ENCODE measurements around the gene GABRR2. TPM values are rescaled to one million over a fixed set of nuclear protein-coding genes. Genes with fewer than 3 reads are reported as not detected.

Gene GABRR2
- total and polyA plus RNA-seq, 10 of the 15 experiments (the other 5 are each of a cell fraction or from before 2014, with no cell fraction given), result 0.16 to 0.72 (median 0.32) TPM; not detected in 2

- TF ChIP-seq ZZZ3 (IDR thresholded peaks at IDR 0.05; ENCODE audit: control insufficient read depth, insufficient read length, low read depth), result no peak
- TF ChIP-seq CREM (IDR thresholded peaks at IDR 0.05; ENCODE audit: low read depth), result no peak
- TF ChIP-seq BMI1 (IDR thresholded peaks at IDR 0.05; ENCODE audit: borderline replicate concordance), result no peak
- no peak for TF ChIP-seq RUNX3 (IDR thresholded peaks at IDR 0.05; ENCODE audit: low read length)
- TF ChIP-seq KDM1A (IDR thresholded peaks at IDR 0.05; ENCODE audit: borderline replicate concordance), result no peak
- no peak for TF ChIP-seq SUPT20H (IDR thresholded peaks at IDR 0.05; ENCODE audit: borderline replicate concordance, control insufficient read depth, low read depth, low read length)
- TF ChIP-seq DPF2 (IDR thresholded peaks at IDR 0.05), result no peak
- TF ChIP-seq PAX5 (IDR thresholded peaks at IDR 0.05; ENCODE audit: borderline replicate concordance, low read depth, low read length), result no peak
Observed at GRCh38 chr6:89323511-89323971, 8.4 kb upstream of the GABRR2 start (continued).

GRCh38 chr6:89321131-89321970 is 6.3 kb upstream of the GABRR2 start:
- Histone ChIP-seq H3K4me1 (ENCODE audit: control insufficient read depth, insufficient read depth, low read length) (peaks cover 8% of the 10 kb centered on the region), H3K4me2 (ENCODE audit: control insufficient read depth, insufficient read depth) (peak overlapping the region; percentile 36), H2AFZ (ENCODE audit: control insufficient read depth, low read depth, low read length) (no peak overlapping the region; the same call in 1 of the 2 replicates), H3K36me3 (ENCODE audit: control insufficient read depth in 2 of 2, insufficient read depth in 2 of 2, low read length in 1 of 2) (peaks cover 0 to 8% of the 10 kb centered on the region in 2 experiments; a peak in 1 of 4 replicates), H3K27me3 (replicated peaks in 1 of 2; ENCODE audit: control insufficient read depth in 2 of 2, insufficient read depth in 2 of 2, low read length in 1 of 2) (no peaks in the 10 kb centered on the region), H3K27ac (ENCODE audit: control insufficient read depth, insufficient read depth) (peak overlapping the region; percentile 38), H4K20me1 (ENCODE audit: control insufficient read depth, insufficient read depth) (no peaks in the 10 kb centered on the region), H3K79me2 (ENCODE audit: control insufficient read depth, insufficient read depth, low read length) (no peaks in the 10 kb centered on the region), H3K4me3 (0 out of 2 replicates have a peak overlapping the region, but pooled peaks have one; percentile 19), H3K9me3 (replicated peaks; ENCODE audit: control insufficient read depth, insufficient read depth, low read length) (no peaks in the 10 kb centered on the region; the same call in 1 of the 3 replicates), H3K9ac (ENCODE audit: control insufficient read depth, insufficient read depth, low read length) (no peak overlapping the region)
- DNase-seq (ENCODE audit: low read depth, low spot score) (peak; percentile 28), FAIRE-seq (no peak), ATAC-seq (peak; percentile 17; the same call in 1 of the 3 replicates)
- intact Hi-C loops (cut with micrococcal nuclease; ENCODE audit: unreplicated experiment), result no loop called here
- no TSS peak for BruUV-seq (replicated peaks)
- ChIA-PET CTCF (interaction anchor here (0.8 to 0.9 kb wide), 2 partner anchors 35 to 339 kb away, joined by 3 read pairs; no protein-coding TSS in a partner anchor), POLR2A (interaction anchor here (1.1 kb wide), 1 partner anchor 241 kb away, joined by 3 read pairs; the partner anchor contains the start of gene PNRC1), RAD21 (ENCODE audit: unreplicated experiment) (interaction anchor here (1.2 kb wide), 1 partner anchor 50 kb away, joined by 3 read pairs; no protein-coding TSS in a partner anchor), SMC1A (ENCODE audit: uncharacterized antibody, unreplicated experiment) (interaction anchor here (1.2 to 1.5 kb wide), 4 partner anchors 14 to 29 kb away, joined by 3 to 4 read pairs (median 3); no protein-coding TSS in a partner anchor)
- 59% methylated on average over 9 of the region's 9 CpGs for WGBS (ENCODE audit: insufficient coverage, insufficient replicate concordance, low lambda C conversion rate, missing lambda C conversion rate)
- in situ Hi-C loops (cut with MboI), result no loop called here
- TF ChIP-seq ZNF24 (IDR thresholded peaks at IDR 0.05) (no peak), ETV6 (conservative IDR thresholded peaks at IDR 0.05 in 1 of 2, IDR thresholded peaks at IDR 0.05 in 1 of 2; ENCODE audit: borderline replicate concordance in 1 of 2, low read depth in 1 of 2) (0 out of 4 replicates have a peak, but pooled peaks of 1 of the 2 experiments have one; percentile 39), JUND (IDR thresholded peaks at IDR 0.05; ENCODE audit: low read depth, low read length) (no peak), ASH2L (IDR thresholded peaks at IDR 0.05; ENCODE audit: borderline replicate concordance, low read depth) (no peak), RAD51 (IDR thresholded peaks at IDR 0.05) (no peak), CBFB (IDR thresholded peaks at IDR 0.05; ENCODE audit: low read depth) (0 out of 2 replicates have a peak, but pooled peaks have one; percentile 54), GABPA (IDR thresholded peaks at IDR 0.05; ENCODE audit: low read depth) (no peak), CREB1 (IDR thresholded peaks at IDR 0.05; ENCODE audit: low read depth) (peak; percentile 44; the same call in 1 of the 2 replicates), PAX5 (IDR thresholded peaks at IDR 0.05; ENCODE audit: borderline replicate concordance, low read depth, low read length) (peak; percentile 34; the same call in 1 of the 2 replicates), NFIC (IDR thresholded peaks at IDR 0.05; ENCODE audit: low read depth, low read length) (peak; percentile 45; the same call in 1 of the 2 replicates)
- TF ChIP-seq, protein P1, sequence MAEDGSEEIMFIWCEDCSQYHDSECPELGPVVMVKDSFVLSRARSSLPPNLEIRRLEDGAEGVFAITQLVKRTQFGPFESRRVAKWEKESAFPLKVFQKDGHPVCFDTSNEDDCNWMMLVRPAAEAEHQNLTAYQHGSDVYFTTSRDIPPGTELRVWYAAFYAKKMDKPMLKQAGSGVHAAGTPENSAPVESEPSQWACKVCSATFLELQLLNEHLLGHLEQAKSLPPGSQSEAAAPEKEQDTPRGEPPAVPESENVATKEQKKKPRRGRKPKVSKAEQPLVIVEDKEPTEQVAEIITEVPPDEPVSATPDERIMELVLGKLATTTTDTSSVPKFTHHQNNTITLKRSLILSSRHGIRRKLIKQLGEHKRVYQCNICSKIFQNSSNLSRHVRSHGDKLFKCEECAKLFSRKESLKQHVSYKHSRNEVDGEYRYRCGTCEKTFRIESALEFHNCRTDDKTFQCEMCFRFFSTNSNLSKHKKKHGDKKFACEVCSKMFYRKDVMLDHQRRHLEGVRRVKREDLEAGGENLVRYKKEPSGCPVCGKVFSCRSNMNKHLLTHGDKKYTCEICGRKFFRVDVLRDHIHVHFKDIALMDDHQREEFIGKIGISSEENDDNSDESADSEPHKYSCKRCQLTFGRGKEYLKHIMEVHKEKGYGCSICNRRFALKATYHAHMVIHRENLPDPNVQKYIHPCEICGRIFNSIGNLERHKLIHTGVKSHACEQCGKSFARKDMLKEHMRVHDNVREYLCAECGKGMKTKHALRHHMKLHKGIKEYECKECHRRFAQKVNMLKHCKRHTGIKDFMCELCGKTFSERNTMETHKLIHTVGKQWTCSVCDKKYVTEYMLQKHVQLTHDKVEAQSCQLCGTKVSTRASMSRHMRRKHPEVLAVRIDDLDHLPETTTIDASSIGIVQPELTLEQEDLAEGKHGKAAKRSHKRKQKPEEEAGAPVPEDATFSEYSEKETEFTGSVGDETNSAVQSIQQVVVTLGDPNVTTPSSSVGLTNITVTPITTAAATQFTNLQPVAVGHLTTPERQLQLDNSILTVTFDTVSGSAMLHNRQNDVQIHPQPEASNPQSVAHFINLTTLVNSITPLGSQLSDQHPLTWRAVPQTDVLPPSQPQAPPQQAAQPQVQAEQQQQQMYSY (CRISPR knock-in tag; IDR thresholded peaks at IDR 0.05), result no peak
